Fibroblast of lung (primary cell): ENCODE measurements around the gene RSPH1. TPM values are rescaled to one million over a fixed set of nuclear protein-coding genes. Genes with fewer than 3 reads are reported as not detected.
A peak's percentile ranks its signal among the peaks of the same experiment; 100 is the strongest.

Experiments
- DNase-seq, 2 donors: peaks; one replicate each; pipeline versions ENCODE4 v3.0.0 to v3.0.0-alpha.2; 2010; ENCODE audit warnings: low read depth in 2 of 2
- H2AFZ ChIP-seq: 2 replicates; pipeline ENCODE4 v1.5.1; 2012; ENCODE audit warnings: low read length, control low read depth, inconsistent platforms
- H3K27ac ChIP-seq: 2 replicates; pipeline ENCODE4 v1.5.1; 2011; ENCODE audit warnings: low read length, control low read depth; ENCODE audit not compliant: insufficient read depth
- H3K27me3 ChIP-seq: 2 replicates; pipeline ENCODE4 v1.5.1; 2011; ENCODE audit warnings: mild to moderate bottlenecking, low read length; ENCODE audit not compliant: control insufficient read depth, insufficient read depth
- H3K36me3 ChIP-seq: 2 replicates; pipeline ENCODE4 v1.5.1; 2011; ENCODE audit warnings: low read length; ENCODE audit not compliant: control insufficient read depth, insufficient read depth
- H3K4me1 ChIP-seq: 2 replicates; pipeline ENCODE4 v1.5.1; 2011; ENCODE audit warnings: low read length; ENCODE audit not compliant: control insufficient read depth, insufficient read depth; ENCODE audit errors: extremely low read depth
- H3K4me2 ChIP-seq: 2 replicates; pipeline ENCODE4 v1.5.1; 2011; ENCODE audit warnings: low read length, control low read depth; ENCODE audit not compliant: insufficient read depth; ENCODE audit errors: extremely low read depth
- H3K4me3 ChIP-seq, 4 experiments: fragments of 200-600 bp in 1 of 4; sonication (generic) in 1 of 4; replicated peaks in 1 of 4; 2 replicates each; pipeline ENCODE4 v1.5.1; 2011 to 2016; ENCODE audit warnings: low read length in 4 of 4, low read depth in 3 of 4, mild to moderate bottlenecking in 3 of 4, control low read depth in 2 of 4, inconsistent platforms in 1 of 4, mixed read lengths in 1 of 4; ENCODE audit not compliant: insufficient read depth in 1 of 4; ENCODE audit errors: control extremely low read depth in 1 of 4
- H3K79me2 ChIP-seq: 2 replicates; pipeline ENCODE4 v1.5.1; 2012; ENCODE audit warnings: mild to moderate bottlenecking, low read length, inconsistent platforms; ENCODE audit not compliant: control insufficient read depth, insufficient read depth
- H3K9ac ChIP-seq: 2 replicates; pipeline ENCODE4 v1.5.1; 2011; ENCODE audit warnings: mild to moderate bottlenecking, low read length, control low read depth; ENCODE audit not compliant: insufficient read depth
- H3K9me3 ChIP-seq: 2 replicates; pipeline ENCODE4 v1.5.1; 2012; ENCODE audit warnings: low read depth, low read length; ENCODE audit not compliant: control insufficient read depth, insufficient read depth
- H4K20me1 ChIP-seq: 2 replicates; pipeline ENCODE4 v1.5.1; 2011; ENCODE audit warnings: low read length; ENCODE audit not compliant: control insufficient read depth, insufficient read depth; ENCODE audit errors: extremely low read depth
- EZH2 ChIP-seq: IDR thresholded peaks from 2 replicates; pipeline ENCODE4 v1.5.1; 2012; ENCODE audit warnings: low read length, control low read depth, mild to moderate bottlenecking; ENCODE audit errors: missing control alignments
- polyA plus RNA-seq, 2 donors: library from polyadenylated mRNA; depleted of rRNA in 1 of 2; stranded (reverse) in 1 of 2; unstranded in 1 of 2; fragments of >200 nt; gene quantifications; 2 replicates each; pipeline ENCODE4 v1.2.1, GENCODE V29; 2011 to 2012; ENCODE audit warnings: missing spikeins in 1 of 2
- total RNA-seq: library from RNA; depleted of rRNA; stranded (reverse); fragments of >200 nt; gene quantifications from 2 replicates; pipeline ENCODE4 v1.2.1, GENCODE V29; 2014
- TF ChIP-seq, protein P1 (sequence below), 2 donors: IDR thresholded peaks in 1 of 2; conservative IDR thresholded peaks in 1 of 2; 1 replicate in 1 of 2; 2 replicates in 1 of 2; pipeline ENCODE4 v1.5.1; 2011 to 2012; ENCODE audit warnings: low read length in 2 of 2, control low read depth in 1 of 2, inconsistent platforms in 1 of 2, low read depth in 1 of 2, mild to moderate bottlenecking in 1 of 2

Gene RSPH1
- total and polyA plus RNA-seq, 2 donors (not counting 1 experiment from before 2014, with no cell fraction given) = not detected

- Histone ChIP-seq H3K4me3 (no peak overlapping the region), H3K79me2 (no peaks in the 10 kb centered on the region), H3K36me3 (no peaks in the 10 kb centered on the region), H3K27me3 (no peaks in the 10 kb centered on the region), H3K9ac (no peak overlapping the region), H3K4me2 (no peak overlapping the region), H4K20me1 (no peaks in the 10 kb centered on the region), H2AFZ (no peak overlapping the region), H3K9me3 (no peaks in the 10 kb centered on the region), H3K4me1 (no peaks in the 10 kb centered on the region), H3K27ac (no peak overlapping the region)
- TF ChIP-seq EZH2 = no peak
- TF ChIP-seq, protein P1, sequence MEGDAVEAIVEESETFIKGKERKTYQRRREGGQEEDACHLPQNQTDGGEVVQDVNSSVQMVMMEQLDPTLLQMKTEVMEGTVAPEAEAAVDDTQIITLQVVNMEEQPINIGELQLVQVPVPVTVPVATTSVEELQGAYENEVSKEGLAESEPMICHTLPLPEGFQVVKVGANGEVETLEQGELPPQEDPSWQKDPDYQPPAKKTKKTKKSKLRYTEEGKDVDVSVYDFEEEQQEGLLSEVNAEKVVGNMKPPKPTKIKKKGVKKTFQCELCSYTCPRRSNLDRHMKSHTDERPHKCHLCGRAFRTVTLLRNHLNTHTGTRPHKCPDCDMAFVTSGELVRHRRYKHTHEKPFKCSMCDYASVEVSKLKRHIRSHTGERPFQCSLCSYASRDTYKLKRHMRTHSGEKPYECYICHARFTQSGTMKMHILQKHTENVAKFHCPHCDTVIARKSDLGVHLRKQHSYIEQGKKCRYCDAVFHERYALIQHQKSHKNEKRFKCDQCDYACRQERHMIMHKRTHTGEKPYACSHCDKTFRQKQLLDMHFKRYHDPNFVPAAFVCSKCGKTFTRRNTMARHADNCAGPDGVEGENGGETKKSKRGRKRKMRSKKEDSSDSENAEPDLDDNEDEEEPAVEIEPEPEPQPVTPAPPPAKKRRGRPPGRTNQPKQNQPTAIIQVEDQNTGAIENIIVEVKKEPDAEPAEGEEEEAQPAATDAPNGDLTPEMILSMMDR (conservative IDR thresholded peaks at IDR 0.05 in 1 of 2, IDR thresholded peaks at IDR 0.05 in 1 of 2; ENCODE audit: low read depth in 1 of 2, low read length in 2 of 2) = no peak
- DNase-seq = peak; percentile 48 to 61
These were observed 32.0 kb downstream of the RSPH1 start for GRCh38 chr21:42463861-42464515.

DNA sequence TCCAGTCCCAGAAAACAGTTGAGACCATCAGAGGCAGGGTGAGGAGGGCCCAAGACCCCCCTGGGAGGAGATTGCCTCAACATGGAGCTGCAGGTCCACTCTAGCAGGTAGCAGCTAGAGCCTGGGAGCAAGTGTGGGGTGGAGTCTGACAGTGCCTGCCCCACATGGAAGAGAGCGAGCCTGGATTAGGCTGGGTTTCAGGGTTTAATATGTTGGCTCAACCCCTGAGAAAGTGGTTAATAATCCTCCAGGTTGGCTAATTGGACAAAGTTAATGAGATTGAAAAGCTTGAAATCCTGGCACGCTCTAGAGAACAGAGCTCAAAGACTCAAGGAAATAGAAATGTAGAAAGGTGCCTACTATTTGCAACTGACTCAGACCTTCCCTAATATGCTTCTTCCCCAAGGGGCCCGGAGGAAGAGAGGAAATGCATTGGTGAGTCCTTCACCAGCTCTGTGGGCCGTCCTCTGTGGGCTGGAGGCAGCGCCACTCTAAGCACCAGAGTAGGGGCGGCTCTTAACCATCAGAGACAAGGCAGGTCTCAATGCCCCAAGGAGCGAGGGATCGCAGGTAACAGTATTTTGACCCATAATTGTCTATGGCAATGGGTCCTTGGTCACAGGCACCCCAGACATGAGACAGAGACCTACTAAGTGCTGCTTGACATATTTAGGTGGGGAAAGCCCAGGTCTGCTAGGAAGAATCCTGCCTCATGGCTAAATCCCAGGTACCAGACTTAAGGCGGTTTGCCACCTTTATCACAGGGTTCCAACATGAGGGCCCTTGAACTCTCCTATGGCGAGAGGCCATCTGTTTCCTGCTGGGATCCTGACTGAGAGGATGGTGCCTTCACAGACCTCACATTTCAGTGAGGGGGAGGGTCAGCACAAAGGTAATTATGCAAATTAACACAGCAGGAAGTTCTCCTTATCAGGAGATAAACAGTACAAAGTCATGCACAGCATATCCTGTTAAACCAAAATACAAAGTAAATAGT is 33.8 kb downstream of the RSPH1 start:
- H3K4me3 ChIP-seq = no peak overlapping the region
- no peaks in the 10 kb centered on the region for H3K27me3 ChIP-seq
- H2AFZ ChIP-seq = no peak overlapping the region
- TF ChIP-seq EZH2 = no peak
- TF ChIP-seq, protein P1 (conservative IDR thresholded peaks at IDR 0.05 in 1 of 2, IDR thresholded peaks at IDR 0.05 in 1 of 2; ENCODE audit: low read depth in 1 of 2, low read length in 2 of 2) = no peak
- no peaks in the 10 kb centered on the region for H3K9me3 ChIP-seq
- H3K27ac ChIP-seq = no peak overlapping the region
- no peak overlapping the region for H3K4me2 ChIP-seq
- H3K36me3 ChIP-seq = no peaks in the 10 kb centered on the region
- H3K79me2 ChIP-seq = no peaks in the 10 kb centered on the region
- no peaks in the 10 kb centered on the region for H3K4me1 ChIP-seq
- no peaks in the 10 kb centered on the region for H4K20me1 ChIP-seq
- DNase-seq = no peak
- H3K9ac ChIP-seq = no peak overlapping the region

GRCh38 chr21:42461185-42461520 is 34.9 kb downstream of the RSPH1 start:
- no peak for DNase-seq
- Histone ChIP-seq H3K79me2 (no peaks in the 10 kb centered on the region), H3K27me3 (no peaks in the 10 kb centered on the region), H3K9me3 (no peaks in the 10 kb centered on the region), H3K27ac (no peak overlapping the region), H3K4me3 (no peak overlapping the region), H3K4me1 (no peaks in the 10 kb centered on the region), H3K9ac (no peak overlapping the region), H4K20me1 (no peaks in the 10 kb centered on the region), H3K4me2 (no peak overlapping the region), H2AFZ (no peak overlapping the region), H3K36me3 (no peaks in the 10 kb centered on the region)
- TF ChIP-seq, protein P1 (conservative IDR thresholded peaks at IDR 0.05 in 1 of 2, IDR thresholded peaks at IDR 0.05 in 1 of 2; ENCODE audit: low read depth in 1 of 2, low read length in 2 of 2) = no peak
